ENCODE results near the gene APBB1IP. TPM values are rescaled to one million over a fixed set of nuclear protein-coding genes. Genes with fewer than 3 reads are reported as not detected.

The APBB1IP gene
- total RNA-seq, 1 donor from 2014 or later: not detected

DNA sequence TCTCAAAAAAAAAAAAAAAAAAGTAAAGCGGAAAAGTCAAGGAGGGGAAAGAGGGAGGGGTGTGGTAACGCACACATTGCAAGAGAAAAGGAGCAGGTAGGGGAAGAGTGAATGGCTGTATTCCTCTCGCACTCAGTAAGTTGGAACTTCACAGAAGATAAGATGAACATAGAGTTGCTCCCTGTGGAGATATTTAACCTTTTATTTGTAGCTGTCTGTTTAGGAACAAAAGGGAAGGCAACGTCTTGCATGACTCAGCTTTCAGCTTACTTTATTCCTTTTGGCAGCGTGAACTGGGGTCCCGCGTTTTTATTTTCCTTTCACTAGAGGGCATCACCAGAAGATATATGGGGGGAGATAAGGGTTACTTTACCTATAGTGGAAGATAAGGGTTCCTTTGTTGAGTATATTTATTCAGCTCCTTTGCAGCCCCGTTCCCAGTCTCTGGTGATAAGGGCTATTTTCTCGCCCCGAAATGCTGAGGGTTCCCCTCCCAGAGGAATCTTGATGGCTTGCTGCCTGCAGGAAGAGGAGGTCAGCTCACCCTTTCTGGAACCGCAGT is 78.5 kb downstream of the APBB1IP start:
- FAIRE-seq (no peak), DNase-seq (ENCODE audit: low read depth) (no peak)
- H3K36me3 ChIP-seq (ENCODE audit: control insufficient read depth, insufficient read depth, low read length): no peaks in the 10 kb centered on the region
- H3K27me3 ChIP-seq (ENCODE audit: control insufficient read depth, insufficient read depth, low read length): no peaks in the 10 kb centered on the region
- TF ChIP-seq, protein P1, sequence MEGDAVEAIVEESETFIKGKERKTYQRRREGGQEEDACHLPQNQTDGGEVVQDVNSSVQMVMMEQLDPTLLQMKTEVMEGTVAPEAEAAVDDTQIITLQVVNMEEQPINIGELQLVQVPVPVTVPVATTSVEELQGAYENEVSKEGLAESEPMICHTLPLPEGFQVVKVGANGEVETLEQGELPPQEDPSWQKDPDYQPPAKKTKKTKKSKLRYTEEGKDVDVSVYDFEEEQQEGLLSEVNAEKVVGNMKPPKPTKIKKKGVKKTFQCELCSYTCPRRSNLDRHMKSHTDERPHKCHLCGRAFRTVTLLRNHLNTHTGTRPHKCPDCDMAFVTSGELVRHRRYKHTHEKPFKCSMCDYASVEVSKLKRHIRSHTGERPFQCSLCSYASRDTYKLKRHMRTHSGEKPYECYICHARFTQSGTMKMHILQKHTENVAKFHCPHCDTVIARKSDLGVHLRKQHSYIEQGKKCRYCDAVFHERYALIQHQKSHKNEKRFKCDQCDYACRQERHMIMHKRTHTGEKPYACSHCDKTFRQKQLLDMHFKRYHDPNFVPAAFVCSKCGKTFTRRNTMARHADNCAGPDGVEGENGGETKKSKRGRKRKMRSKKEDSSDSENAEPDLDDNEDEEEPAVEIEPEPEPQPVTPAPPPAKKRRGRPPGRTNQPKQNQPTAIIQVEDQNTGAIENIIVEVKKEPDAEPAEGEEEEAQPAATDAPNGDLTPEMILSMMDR (IDR thresholded peaks at IDR 0.05; ENCODE audit: insufficient read depth, low read length, severe bottlenecking): no peak
- no peak overlapping the region for H3K4me3 ChIP-seq (ENCODE audit: low read depth, low read length)

GRCh38 chr10:26517141-26517867 is 79.2 kb downstream of the APBB1IP start:
- Histone ChIP-seq H3K27me3 (ENCODE audit: control insufficient read depth, insufficient read depth, low read length) (no peaks in the 10 kb centered on the region), H3K36me3 (ENCODE audit: control insufficient read depth, insufficient read depth, low read length) (no peaks in the 10 kb centered on the region), H3K4me3 (ENCODE audit: low read depth, low read length) (no peak overlapping the region)
- no peak for FAIRE-seq
- DNase-seq (ENCODE audit: low read depth): no peak
- TF ChIP-seq, protein P1 (IDR thresholded peaks at IDR 0.05; ENCODE audit: insufficient read depth, low read length, severe bottlenecking): no peak

DNA sequence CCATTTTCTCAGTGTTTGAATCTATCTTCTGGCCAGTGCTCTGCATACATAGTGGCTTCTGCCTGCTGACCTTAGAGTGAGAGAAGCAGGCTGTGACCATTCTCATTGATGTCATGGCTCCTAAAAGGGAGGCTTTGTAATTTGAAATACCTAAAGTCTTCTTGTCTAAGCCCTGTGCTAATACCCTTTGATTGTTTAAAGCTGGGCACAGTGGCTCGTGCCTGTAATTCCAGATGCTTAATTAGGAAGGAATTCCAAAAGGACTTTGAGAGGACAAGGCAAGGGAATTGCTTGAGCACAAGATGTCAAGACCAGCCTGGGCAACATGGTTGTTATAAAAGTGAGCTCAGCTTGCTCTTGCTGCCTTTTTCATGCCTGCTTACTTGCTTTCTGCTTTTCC is 81.7 kb downstream of the APBB1IP start:
- no peaks in the 10 kb centered on the region for H3K36me3 ChIP-seq (ENCODE audit: control insufficient read depth, insufficient read depth, low read length)
- H3K27me3 ChIP-seq (ENCODE audit: control insufficient read depth, insufficient read depth, low read length): no peaks in the 10 kb centered on the region
- no peak for DNase-seq (ENCODE audit: low read depth)
- FAIRE-seq: no peak
- TF ChIP-seq, protein P1 (IDR thresholded peaks at IDR 0.05; ENCODE audit: insufficient read depth, low read length, severe bottlenecking): no peak
- no peak overlapping the region for H3K4me3 ChIP-seq (ENCODE audit: low read depth, low read length)

DNA sequence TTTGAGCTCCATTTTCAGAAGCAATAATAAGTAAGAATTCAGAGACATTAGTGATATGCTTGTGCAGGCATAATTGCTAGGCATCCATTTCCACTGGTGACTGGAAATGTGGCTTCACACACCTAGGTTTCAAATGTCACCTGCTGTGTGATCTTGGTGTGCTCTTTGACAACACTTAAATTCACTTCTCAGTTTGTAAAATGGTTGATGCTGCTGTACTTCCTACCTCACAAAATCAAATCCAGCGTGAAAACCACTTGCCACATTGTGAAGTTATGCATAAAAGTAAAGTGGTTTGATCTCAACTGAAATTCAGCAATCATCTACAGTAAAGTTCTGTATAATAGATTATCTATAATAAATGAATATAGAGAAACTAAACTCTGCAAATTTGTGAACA is 82.4 kb downstream of the APBB1IP start:
- TF ChIP-seq, protein P1 (IDR thresholded peaks at IDR 0.05; ENCODE audit: insufficient read depth, low read length, severe bottlenecking): no peak
- Histone ChIP-seq H3K27me3 (ENCODE audit: control insufficient read depth, insufficient read depth, low read length) (no peaks in the 10 kb centered on the region), H3K4me3 (ENCODE audit: low read depth, low read length) (no peak overlapping the region), H3K36me3 (ENCODE audit: control insufficient read depth, insufficient read depth, low read length) (no peaks in the 10 kb centered on the region)
- FAIRE-seq: no peak
- DNase-seq (ENCODE audit: low read depth): no peak

DNA sequence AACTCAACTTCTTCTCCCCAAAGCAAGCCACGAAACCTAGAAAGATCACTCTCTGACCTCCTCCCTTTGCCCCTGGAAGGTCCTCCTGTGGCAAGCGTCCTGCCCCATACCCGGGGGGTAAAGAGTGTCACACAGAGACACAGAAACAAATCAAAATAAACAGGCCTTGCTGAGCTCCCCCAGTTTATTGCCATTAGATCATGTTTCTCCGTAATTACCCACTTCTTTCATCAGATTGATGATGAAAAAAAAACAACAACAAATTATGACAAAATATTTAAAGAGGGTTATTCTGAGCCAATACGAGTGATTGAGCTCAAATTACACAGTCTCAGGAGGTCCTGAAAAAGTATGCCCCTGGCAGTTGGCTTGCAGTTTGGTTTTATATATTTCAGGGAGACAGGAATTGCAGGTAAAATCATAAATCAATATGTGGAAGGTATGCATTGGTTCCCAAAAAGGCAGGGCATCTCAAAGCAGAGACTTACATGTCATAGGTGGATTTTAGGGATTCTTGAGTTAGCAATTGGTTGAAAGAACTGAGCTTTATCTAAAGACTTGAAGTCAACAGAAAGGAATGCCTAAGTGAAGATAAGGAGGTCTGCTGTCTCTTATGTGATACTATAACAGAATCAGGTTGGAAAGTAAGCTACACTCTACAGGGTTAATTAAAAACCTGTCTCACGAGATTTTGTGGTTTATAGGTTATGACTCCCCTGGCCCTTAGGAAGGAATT is 86.2 kb downstream of the APBB1IP start:
- Histone ChIP-seq H3K27me3 (ENCODE audit: control insufficient read depth, insufficient read depth, low read length) (no peaks in the 10 kb centered on the region), H3K36me3 (ENCODE audit: control insufficient read depth, insufficient read depth, low read length) (no peaks in the 10 kb centered on the region), H3K4me3 (ENCODE audit: low read depth, low read length) (no peak overlapping the region)
- TF ChIP-seq, protein P1 (IDR thresholded peaks at IDR 0.05; ENCODE audit: insufficient read depth, low read length, severe bottlenecking): no peak
- DNase-seq (ENCODE audit: low read depth): no peak
- no peak for FAIRE-seq
